Cardiac muscle cell (in vitro differentiated cells and primary cell): Measurements from ENCODE around the gene MARCO. TPM values are rescaled to one million over a fixed set of nuclear protein-coding genes. Genes with fewer than 3 reads are reported as not detected.

Experiments
- DNase-seq, 2 donors: peaks; one replicate each; pipeline versions ENCODE4 v3.0.0 to v3.0.0-alpha.2; 2010 to 2017; ENCODE audit warnings: low read depth in 1 of 2, low spot score in 1 of 2
- H3K27ac ChIP-seq: fragments of 200-600 bp; sonication (generic); 2 replicates; pipeline ENCODE4 v1.5.1; 2016
- H3K27me3 ChIP-seq: fragments of 200-600 bp; sonication (generic); 2 replicates; pipeline ENCODE4 v1.6.0; 2016; ENCODE audit warnings: control low read depth
- H3K36me3 ChIP-seq: fragments of 200-600 bp; sonication (generic); 2 replicates; pipeline ENCODE4 v1.5.1; 2016; ENCODE audit warnings: control low read depth
- H3K4me1 ChIP-seq: fragments of 200-600 bp; sonication (generic); 2 replicates; pipeline ENCODE4 v1.8.1; 2017; ENCODE audit warnings: low read depth, mild to moderate bottlenecking, mixed run types
- H3K4me3 ChIP-seq: fragments of 200-600 bp; sonication (generic); 2 replicates; pipeline ENCODE4 v1.5.1; 2016; ENCODE audit warnings: mild to moderate bottlenecking
- H3K9me3 ChIP-seq: fragments of 200-600 bp; sonication (generic); 2 replicates; pipeline ENCODE4 v1.5.1; 2017; ENCODE audit warnings: low read depth, mild to moderate bottlenecking, control low read depth
- CTCF ChIP-seq: IDR thresholded peaks from 2 replicates; pipeline ENCODE4 v1.5.1; 2012; ENCODE audit warnings: low read depth, mild to moderate bottlenecking, low read length
- polyA plus RNA-seq: library from polyadenylated mRNA; unstranded; fragments of >200 nt; fragmentation: Nextera tagmentation; extraction: Ambion mirVana; gene quantifications from 2 replicates; pipeline ENCODE4 v1.2.1, GENCODE V29; 2016
- total RNA-seq: library from RNA; depleted of rRNA; stranded (reverse); fragments of >200 nt; gene quantifications from 2 replicates; pipeline ENCODE4 v1.2.3, GENCODE V29; 2016

The MARCO gene
- total and polyA plus RNA-seq, 2 experiments from 2014 or later, result not detected

GRCh38 chr2:118986738-118987137 is 44.7 kb downstream of the MARCO start:
- H3K4me1 ChIP-seq, result no peaks in the 10 kb centered on the region
- TF ChIP-seq CTCF, result no peak
- no peak overlapping the region for H3K4me3 ChIP-seq
- peaks cover 30% of the 10 kb centered on the region for H3K27me3 ChIP-seq
- DNase-seq, result no peak
- no peaks in the 10 kb centered on the region for H3K9me3 ChIP-seq
- H3K27ac ChIP-seq, result no peak overlapping the region
- no peaks in the 10 kb centered on the region for H3K36me3 ChIP-seq

- Histone ChIP-seq H3K36me3 (no peaks in the 10 kb centered on the region), H3K4me1 (no peaks in the 10 kb centered on the region), H3K27me3 (peaks cover 30% of the 10 kb centered on the region), H3K4me3 (no peak overlapping the region), H3K9me3 (no peaks in the 10 kb centered on the region), H3K27ac (no peak overlapping the region)
- no peak for DNase-seq
- no peak for TF ChIP-seq CTCF
These were observed 45.9 kb downstream of the MARCO start for GRCh38 chr2:118987886-118988285.

GRCh38 chr2:118988706-118989105 is 46.7 kb downstream of the MARCO start:
- H3K4me1 ChIP-seq, result no peaks in the 10 kb centered on the region
- H3K9me3 ChIP-seq, result no peaks in the 10 kb centered on the region
- no peak for TF ChIP-seq CTCF
- no peaks in the 10 kb centered on the region for H3K36me3 ChIP-seq
- H3K4me3 ChIP-seq, result no peak overlapping the region
- peaks cover 31% of the 10 kb centered on the region for H3K27me3 ChIP-seq
- H3K27ac ChIP-seq, result no peak overlapping the region
- DNase-seq, result no peak

- Histone ChIP-seq H3K27ac (no peak overlapping the region), H3K4me3 (no peak overlapping the region), H3K36me3 (no peaks in the 10 kb centered on the region), H3K27me3 (peaks cover 39% of the 10 kb centered on the region), H3K9me3 (no peaks in the 10 kb centered on the region), H3K4me1 (no peaks in the 10 kb centered on the region)
- no peak for TF ChIP-seq CTCF
- no peak for DNase-seq
These were observed 47.5 kb downstream of the MARCO start for GRCh38 chr2:118989481-118989880.

- no peak for TF ChIP-seq CTCF
- DNase-seq, result no peak
- Histone ChIP-seq H3K27me3 (peaks cover 34% of the 10 kb centered on the region), H3K4me1 (no peaks in the 10 kb centered on the region), H3K27ac (no peak overlapping the region), H3K4me3 (no peak overlapping the region), H3K36me3 (no peaks in the 10 kb centered on the region), H3K9me3 (no peaks in the 10 kb centered on the region)
These were observed 49.0 kb downstream of the MARCO start for GRCh38 chr2:118990757-118991545.
